ENCODE data around the gene SYMPK. TPM values are rescaled to one million over a fixed set of nuclear protein-coding genes. Genes with fewer than 3 reads are reported as not detected.
A peak's percentile ranks its signal among the peaks of the same experiment; 100 is the strongest.

Gene SYMPK
- polyA plus RNA-seq, 1 of the 3 experiments (the other 2 are of a cell fraction): 92.7 TPM

DNA sequence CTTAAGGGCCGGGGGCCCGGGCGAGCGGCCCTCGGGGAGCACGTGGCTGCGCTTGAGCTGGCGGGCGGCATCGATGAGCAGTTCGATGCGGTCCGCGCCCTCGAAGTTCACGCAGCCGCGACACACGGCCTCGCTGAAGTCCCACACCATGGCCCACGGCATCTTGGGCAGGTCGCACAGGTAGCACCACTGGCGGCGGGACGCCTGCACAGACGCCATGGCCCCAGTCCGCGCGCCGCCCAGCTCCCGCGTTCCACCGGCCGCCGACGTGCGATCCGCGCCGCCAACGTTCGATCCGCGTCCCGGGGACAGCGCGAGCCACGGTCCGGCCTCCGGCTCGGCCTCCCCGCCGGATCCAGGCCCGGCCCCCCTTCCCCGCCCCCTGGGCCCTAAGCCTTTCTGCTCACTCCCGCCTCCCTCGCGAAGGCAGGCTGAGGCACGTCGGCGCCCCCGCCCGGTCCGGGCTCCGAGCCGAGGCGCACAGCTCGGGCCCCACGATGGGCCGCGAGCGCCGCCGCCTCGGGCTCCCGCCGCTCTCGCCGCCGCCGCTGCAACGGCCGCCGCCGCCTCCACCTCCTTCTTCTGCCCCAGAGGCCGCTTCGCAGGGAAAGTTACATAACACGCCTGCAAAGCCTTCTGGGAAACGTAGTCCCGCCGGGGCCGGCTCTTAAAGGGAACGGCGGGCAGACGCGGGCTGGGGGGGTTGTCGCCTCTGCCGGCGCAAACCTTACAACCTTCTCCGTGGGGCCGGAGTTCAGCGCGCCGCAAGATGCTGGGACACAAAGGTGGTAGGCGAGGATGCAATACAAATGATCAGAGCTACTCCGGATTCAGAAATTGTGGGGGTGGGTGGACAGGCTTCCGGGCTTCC is 22.8 kb upstream of the SYMPK start, which contains the start of gene IRF2BP1:
IRF2BP1 (minus strand) TSS at position 586 of the 871 bp plus-strand sequence; CDS start at position 219, 367 bp downstream.
- peaks cover 29% of the 10 kb centered on the region for H3K79me2 ChIP-seq (ENCODE audit: insufficient read depth)

More for the DNA sequence above, 22.8 kb upstream of the SYMPK start, which contains the start of gene IRF2BP1:
- Histone ChIP-seq H3F3A (replicated peaks; ENCODE audit: insufficient read depth) (peaks cover 19% of the 10 kb centered on the region), H3K4me2 (peak within 1 kb of the TSS; percentile 84), H3K9me3 (no peaks in the 10 kb centered on the region), H3K36me3 (replicated peaks in 1 of 2; ENCODE audit: control insufficient read depth in 1 of 2, insufficient read depth in 2 of 2, low read length in 1 of 2) (peaks cover 3 to 30% of the 10 kb centered on the region in 2 experiments), H3K27ac (ENCODE audit: low read depth in 2 of 2, low read length in 1 of 2) (peak within 1 kb of the TSS; percentile 78 to 92), H4K20me1 (ENCODE audit: insufficient read depth) (peaks cover 33% of the 10 kb centered on the region), H3K9me2 (no peaks in the 10 kb centered on the region), H3K4me3 (ENCODE audit: low read depth in 2 of 2, low read length in 1 of 2) (peak within 1 kb of the TSS; percentile 72 to 81), H3K9ac (peak within 1 kb of the TSS; percentile 77), H3K4me1 (ENCODE audit: control insufficient read depth in 1 of 2, insufficient read depth in 2 of 2, low read depth in 1 of 2, low read length in 1 of 2) (peaks cover 3 to 39% of the 10 kb centered on the region in 2 experiments; a peak in 2 of 4 replicates), H3K27me3 (ENCODE audit: insufficient read depth) (no peaks in the 10 kb centered on the region), H2AFZ (ENCODE audit: low read depth) (peak within 1 kb of the TSS; percentile 75)
- TF ChIP-seq EP300 (IDR thresholded peaks at IDR 0.05; ENCODE audit: borderline replicate concordance in 1 of 2, low read depth in 1 of 2, low read length in 1 of 2) (no peak), POLR2AphosphoS5 (IDR thresholded peaks at IDR 0.05; ENCODE audit: low read depth, low read length) (peak; percentile 32), MAX (IDR thresholded peaks at IDR 0.05; ENCODE audit: low read depth) (peak; percentile 74), MEF2A (IDR thresholded peaks at IDR 0.05; ENCODE audit: borderline replicate concordance, low read depth) (no peak), YY1 (IDR thresholded peaks at IDR 0.05; ENCODE audit: low read depth) (no peak), CTCF (IDR thresholded peaks at IDR 0.05) (no peak), RAD21 (IDR thresholded peaks at IDR 0.05; ENCODE audit: low read length) (no peak), GABPA (IDR thresholded peaks at IDR 0.05; ENCODE audit: low read depth) (peak; percentile 74), CHD2 (IDR thresholded peaks at IDR 0.05; ENCODE audit: low read length, partially characterized antibody) (no peak), RCOR1 (IDR thresholded peaks at IDR 0.05; ENCODE audit: low read length) (no peak), TAF1 (IDR thresholded peaks at IDR 0.05; ENCODE audit: borderline replicate concordance, low read depth, low read length) (peak; percentile 48), IRF3 (IDR thresholded peaks at IDR 0.05; ENCODE audit: low read depth, low read length) (no peak), USF1 (IDR thresholded peaks at IDR 0.05; ENCODE audit: borderline replicate concordance, low read depth) (no peak), REST (IDR thresholded peaks at IDR 0.05; ENCODE audit: low read depth, low read length) (0 out of 2 replicates have a peak, but pooled peaks have one; percentile 4)
- POLR2A ChIA-PET: interaction anchor here (0.6 to 1.6 kb wide), 4 partner anchors 17 to 123 kb away, joined by 3 to 19 read pairs (median 5); partner anchors contain the start of genes MYPOP and SYMPK
- 1% methylated on average over 19 of the region's 107 CpGs for WGBS (ENCODE audit: low lambda C conversion rate)
- peak; percentile 91 for DNase-seq
- CTCF ChIA-PET: interaction anchor here (0.8 to 9.9 kb wide), 5 partner anchors 17 to 113 kb away, joined by 3 to 130 read pairs (median 13); partner anchors contain the start of genes FOXA3, MYPOP, RSPH6A and SYMPK

Measured in SK-N-SH (cell line).